NCI-H524 treated with DMSO at 0.1 percent for 48 hours (cell line): Measurements from ENCODE around the gene NUMB.
A peak's percentile ranks its signal among the peaks of the same experiment; 100 is the strongest.

Experiments used
- DNase-seq: peaks from one replicate; lab custom pipeline; 2025; lab: John Stamatoyannopoulos, UW

NUMB gene

GRCh38 chr14:73289729-73290128, 168.6 kb downstream of the NUMB start:
- DNase-seq = no peak

- no peak for DNase-seq
Measured at GRCh38 chr14:73289308-73289707, 169.0 kb downstream of the NUMB start.

GRCh38 chr14:73287071-73287470, 171.3 kb downstream of the NUMB start:
- no peak for DNase-seq

- DNase-seq = no peak
Measured at GRCh38 chr14:73286598-73286997, 171.7 kb downstream of the NUMB start.

GRCh38 chr14:73285979-73286378, 172.4 kb downstream of the NUMB start:
- DNase-seq = no peak

- peak; percentile 62 for DNase-seq
Measured at GRCh38 chr14:73283608-73284379, 174.6 kb downstream of the NUMB start.

GRCh38 chr14:73280903-73281302, 177.4 kb downstream of the NUMB start:
- no peak for DNase-seq

- no peak for DNase-seq
Measured at GRCh38 chr14:73277376-73277775, 181.0 kb downstream of the NUMB start.

GRCh38 chr14:73276836-73277235, 181.5 kb downstream of the NUMB start:
- DNase-seq = no peak

GRCh38 chr14:73273799-73274198, 184.5 kb downstream of the NUMB start:
- no peak for DNase-seq

GRCh38 chr14:73272393-73272792, 186.0 kb downstream of the NUMB start:
- peak; percentile 87 for DNase-seq

GRCh38 chr14:73269729-73270531, 188.4 kb downstream of the NUMB start:
- DNase-seq = no peak

- DNase-seq = no peak
Measured at GRCh38 chr14:73267474-73267873, 190.9 kb downstream of the NUMB start.

GRCh38 chr14:73266317-73266716, 192.0 kb downstream of the NUMB start:
- DNase-seq = no peak

- DNase-seq = no peak
Measured at GRCh38 chr14:73265721-73266046, 192.7 kb downstream of the NUMB start.

GRCh38 chr14:73264885-73265720, 193.2 kb downstream of the NUMB start:
- DNase-seq = no peak

GRCh38 chr14:73264080-73264884, 194.1 kb downstream of the NUMB start:
- no peak for DNase-seq

GRCh38 chr14:73263606-73264005, 194.7 kb downstream of the NUMB start:
- no peak for DNase-seq

- no peak for DNase-seq
Measured at GRCh38 chr14:73262427-73263183, 195.7 kb downstream of the NUMB start.

GRCh38 chr14:73261520-73262426, 196.6 kb downstream of the NUMB start:
- DNase-seq = no peak
